Measurements from ENCODE around the gene INPP4B. TPM values are rescaled to one million over a fixed set of nuclear protein-coding genes. Genes with fewer than 3 reads are reported as not detected.
"Not testable (repeated sequence)": the region's sequence is repeated elsewhere in the genome, so short reads cannot be mapped to it uniquely, and the experiment has no call there.

INPP4B gene
- total RNA-seq, 2 experiments from 2014 or later: 42.9 to 44.0 TPM

DNA sequence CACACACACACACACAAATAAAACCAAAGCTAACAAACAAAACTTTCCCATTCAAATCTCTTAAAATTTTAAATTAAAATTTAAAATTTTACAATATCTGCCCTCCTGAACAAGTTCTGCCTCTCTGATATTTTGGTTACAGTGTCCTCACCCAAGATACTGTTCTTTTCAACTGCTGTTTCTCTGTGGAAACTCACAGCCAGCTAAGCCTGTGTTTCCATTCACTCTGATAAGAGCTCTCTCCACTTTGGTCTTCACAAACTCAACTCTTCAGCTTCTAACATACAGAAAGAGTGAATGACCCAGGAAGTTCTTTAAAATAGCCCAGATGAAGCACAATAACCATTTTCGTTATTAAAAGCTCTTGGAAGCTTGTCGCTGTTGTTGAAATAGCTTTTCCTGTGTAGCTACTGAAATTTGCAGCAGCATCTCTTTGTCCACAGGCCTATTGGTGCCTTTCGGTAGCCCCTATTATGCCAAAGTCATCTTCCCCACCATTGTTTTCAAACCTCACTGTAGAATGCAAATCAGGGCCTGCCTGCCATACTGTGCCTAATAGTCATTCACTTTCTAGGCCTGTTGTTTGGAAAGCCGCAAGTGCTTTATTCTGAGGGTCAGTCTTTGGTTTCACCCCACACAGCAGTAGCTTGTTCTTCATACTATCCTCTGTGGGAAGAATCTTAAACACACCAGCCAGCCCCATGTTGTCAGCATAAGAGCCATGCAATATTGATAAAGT lies 19.4 kb downstream of the INPP4B start:
- ChIA-PET CTCF (no interaction called here), POLR2A (no interaction called here)

DNA sequence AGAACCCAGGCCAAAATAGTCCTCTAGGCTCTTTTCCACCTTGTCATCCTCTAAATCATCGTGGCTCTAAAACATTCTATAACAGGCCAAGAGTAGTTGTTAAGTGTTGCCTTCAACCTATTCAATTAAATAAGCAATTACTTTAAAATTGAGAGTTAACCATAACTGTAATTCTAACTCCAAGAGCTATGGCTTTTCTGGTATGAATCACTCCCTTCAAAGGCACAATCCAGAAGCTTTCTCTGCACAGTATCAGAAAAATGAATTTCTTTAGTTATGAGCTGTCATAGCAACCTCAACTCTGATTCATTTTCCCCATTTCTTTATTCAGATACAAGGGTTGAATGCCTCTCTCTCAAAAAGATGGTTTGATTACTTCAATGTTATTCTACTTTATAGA lies 21.7 kb downstream of the INPP4B start:
- CTCF ChIA-PET: no interaction called here
- POLR2A ChIA-PET: no interaction called here

DNA sequence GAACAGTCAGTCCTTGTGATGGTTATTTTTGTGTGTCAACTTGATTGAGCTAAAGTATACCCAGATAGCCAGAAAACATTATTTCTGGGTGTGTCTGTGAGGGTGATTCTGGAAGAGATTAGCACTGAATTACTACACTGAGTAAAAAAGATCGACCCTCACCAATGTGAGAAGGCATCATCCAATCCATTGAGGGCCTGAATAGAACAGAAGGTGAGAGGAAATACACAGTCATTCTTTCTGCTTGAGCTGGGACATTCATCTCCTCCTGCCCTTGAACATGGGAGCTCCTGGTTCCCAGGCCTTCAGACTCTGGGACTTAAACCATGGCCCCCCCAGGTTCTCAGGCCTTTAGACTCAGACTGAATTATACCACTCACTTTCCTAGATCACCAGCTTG lies 22.3 kb downstream of the INPP4B start:
- ChIA-PET POLR2A (no interaction called here), CTCF (no interaction called here)

DNA sequence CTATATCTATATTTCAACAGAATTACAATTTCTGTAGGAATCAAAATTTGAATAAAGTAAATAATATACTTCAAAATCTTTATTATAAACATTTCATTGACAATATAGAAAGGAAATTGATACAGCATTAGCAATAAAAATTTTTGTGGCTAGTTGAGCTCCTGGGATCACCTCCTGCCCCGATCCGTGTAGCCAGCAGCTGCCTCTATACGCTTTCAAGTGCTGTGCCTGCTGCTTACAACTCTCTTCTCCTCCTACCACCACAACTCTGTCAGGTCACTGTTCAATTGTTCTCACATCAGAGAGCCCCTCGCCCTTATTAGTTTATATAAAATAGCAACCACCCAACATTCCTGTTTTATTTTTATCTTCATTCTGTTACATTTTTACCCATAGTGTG lies 27.6 kb downstream of the INPP4B start:
- CTCF ChIA-PET: no interaction called here
- POLR2A ChIA-PET: no interaction called here

DNA sequence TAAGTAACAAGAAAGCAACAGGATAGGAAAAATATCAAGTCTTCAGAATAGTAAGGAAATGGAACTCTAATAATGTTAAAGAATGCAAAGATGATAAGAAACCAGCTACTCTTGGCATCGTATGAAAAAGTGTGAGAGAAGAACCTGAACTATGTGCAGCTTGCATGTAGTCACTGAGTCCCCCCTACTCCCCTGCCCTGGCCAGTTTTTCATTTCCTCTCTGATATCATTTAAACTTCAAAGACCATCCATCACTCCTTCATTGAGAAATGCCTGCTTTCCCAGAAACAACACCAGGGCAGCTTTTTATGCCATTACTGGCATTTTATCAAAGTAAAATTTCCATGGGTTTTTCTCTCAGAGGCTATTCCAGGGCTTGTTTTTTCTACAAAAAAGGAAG lies 28.1 kb downstream of the INPP4B start:
- ChIA-PET POLR2A (no interaction called here), CTCF (no interaction called here)

DNA sequence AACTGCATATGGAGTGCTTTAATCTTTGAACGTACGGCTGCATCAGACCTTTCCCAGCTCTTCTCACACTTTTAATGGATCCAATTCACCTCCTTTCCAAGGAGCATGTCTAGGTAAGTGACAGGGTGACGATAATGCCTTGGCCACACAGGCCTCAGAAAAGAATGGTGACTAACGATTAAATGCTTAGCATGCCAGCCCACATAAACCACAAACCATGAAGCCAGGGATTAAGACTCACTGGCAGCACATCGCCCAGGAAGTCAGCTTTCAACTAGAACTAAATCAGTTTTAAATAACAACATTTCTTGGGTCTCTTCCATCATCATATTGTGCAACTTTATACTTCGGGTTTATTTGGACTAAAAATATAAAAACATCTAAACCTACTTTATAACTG lies 28.7 kb downstream of the INPP4B start:
- POLR2A ChIA-PET: no interaction called here
- CTCF ChIA-PET: no interaction called here

DNA sequence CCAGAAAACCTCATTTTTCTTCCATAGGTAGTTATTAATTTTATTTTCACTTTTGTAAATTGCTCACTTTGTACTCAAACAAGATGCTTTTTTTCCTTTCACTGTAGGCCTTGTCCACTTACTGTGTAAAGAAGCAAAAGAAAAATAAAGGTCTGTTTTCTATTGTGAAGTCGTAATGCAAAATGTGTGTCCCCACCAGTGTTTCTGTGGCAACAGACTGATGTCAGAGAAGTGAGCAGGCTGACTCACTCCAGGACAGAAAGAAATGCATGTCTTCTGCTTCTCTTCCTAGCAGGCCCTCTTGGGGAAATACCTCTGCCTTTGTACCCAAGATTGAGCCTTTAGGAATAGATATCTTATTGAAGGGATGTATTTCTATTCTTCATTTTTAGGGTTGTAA lies 30.3 kb downstream of the INPP4B start:
- POLR2A ChIA-PET: no interaction called here

DNA sequence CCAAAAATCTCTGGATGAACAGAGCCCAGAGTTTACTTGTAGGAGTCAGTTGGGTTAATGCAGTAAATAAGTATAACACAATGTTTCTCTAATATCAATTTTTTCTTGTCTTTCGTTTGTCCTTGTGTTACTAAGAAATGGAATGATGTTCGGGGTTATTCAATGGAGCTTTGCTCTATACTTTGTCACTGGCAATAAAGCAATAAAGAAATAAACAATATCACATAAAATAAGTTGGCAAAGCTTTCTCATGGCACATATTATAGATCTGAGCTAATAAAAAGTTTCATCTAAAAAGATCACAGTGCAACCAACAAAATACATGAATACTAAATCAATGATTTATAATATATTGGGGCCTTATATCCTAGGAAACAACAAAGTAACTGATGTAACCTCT lies 32.7 kb downstream of the INPP4B start:
- POLR2A ChIA-PET: no interaction called here
- CTCF ChIA-PET: no interaction called here

More for the DNA sequence above, 30.3 kb downstream of the INPP4B start:
- CTCF ChIA-PET: no interaction called here

DNA sequence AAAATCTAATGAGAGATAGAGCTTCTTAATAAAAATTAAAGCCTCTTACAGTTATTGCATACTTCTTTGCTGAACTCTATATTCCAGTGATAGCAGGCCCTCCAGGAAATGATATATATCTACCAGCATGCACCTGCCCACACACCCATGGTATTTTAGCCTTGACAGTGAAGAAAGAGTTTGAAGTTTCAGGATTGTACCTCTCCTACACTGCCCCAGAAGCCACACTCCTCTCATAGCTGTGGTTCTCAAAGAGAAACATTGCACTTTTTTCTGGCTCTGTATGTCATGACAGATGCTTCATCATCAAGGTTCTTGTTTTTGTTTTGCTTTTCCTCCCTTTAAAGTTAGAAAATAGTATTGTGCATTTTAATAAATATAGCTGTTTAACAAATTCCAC lies 34.0 kb downstream of the INPP4B start:
- ChIA-PET POLR2A (no interaction called here), CTCF (no interaction called here)

DNA sequence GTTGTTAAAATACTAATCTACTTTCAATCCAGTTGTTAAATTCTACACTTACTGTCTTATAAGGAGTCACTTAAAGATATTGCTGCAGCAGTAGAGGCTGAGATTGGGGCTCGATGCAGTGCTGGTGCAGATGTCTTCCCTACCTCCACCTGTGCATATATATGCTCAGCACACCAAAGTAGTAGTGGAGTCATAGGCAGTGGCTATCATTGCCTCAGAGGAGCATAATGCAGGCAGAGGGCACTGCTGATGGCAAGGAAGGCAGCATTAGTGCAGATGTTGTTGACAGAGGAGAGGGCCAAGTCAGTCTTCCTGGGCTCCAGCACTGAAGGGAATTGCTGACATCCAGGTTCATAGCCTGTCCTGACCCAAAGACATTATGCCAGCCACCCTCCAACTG lies 35.1 kb downstream of the INPP4B start:
- POLR2A ChIA-PET: no interaction called here
- CTCF ChIA-PET: no interaction called here

DNA sequence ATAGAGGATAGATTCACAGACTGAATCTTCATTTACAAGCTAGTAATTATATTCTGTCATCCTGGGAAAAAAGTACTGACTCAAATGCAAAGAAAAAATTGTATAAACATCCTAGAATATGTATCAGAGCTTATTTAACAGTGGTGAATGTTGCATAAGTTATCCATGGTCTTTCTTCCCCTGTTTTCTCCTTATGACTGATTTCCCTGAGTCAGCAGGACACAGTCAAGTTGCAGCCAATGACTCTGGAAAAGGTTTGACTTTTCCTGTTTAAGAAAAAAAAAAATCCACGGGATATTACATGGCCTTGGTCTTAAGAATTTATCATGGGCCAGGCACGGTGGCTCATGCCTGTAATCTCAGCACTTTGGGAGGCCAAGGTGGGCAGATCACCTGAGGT lies 36.5 kb downstream of the INPP4B start:
- POLR2A ChIA-PET: no interaction called here
- CTCF ChIA-PET: no interaction called here

DNA sequence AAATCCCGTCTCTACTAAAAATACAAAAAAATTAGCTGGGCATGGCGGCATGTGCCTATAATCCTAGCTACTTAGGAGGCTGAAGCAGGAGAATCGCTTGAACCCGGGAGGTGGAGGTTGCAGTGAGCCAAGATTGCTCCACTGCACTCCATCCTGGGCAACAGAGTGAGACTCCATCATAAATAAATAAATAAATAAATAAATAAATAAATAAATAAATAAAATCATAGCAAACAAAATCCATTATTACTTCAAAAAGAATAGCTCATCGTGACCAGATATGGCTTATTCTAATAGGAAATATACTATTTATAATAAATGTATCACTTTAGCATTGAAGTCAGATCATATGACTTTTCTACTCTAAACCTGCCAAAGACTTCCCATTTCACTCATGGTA lies 42.2 kb downstream of the INPP4B start:
- CTCF ChIA-PET, POLR2A ChIA-PET: not testable (repeated sequence)

DNA sequence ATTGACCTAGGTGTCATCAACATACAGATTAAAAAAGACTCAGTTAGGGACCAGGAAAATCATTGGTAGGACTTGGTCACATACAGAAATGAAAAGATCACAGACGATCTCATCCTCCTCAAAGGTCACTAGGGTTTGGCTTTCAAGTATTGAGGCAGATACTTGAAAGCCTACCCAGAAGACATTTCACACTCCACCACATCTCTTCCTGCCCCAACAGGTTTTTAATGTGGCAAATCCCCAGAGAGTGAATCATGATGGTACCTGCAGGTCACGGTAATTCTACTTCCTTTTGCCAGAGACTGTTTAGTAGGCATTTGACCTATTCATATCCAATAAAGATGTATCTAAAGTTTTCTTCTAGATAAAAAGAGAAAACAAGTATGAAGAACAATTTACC lies 44.1 kb downstream of the INPP4B start:
- ChIA-PET CTCF (no interaction called here), POLR2A (no interaction called here)

DNA sequence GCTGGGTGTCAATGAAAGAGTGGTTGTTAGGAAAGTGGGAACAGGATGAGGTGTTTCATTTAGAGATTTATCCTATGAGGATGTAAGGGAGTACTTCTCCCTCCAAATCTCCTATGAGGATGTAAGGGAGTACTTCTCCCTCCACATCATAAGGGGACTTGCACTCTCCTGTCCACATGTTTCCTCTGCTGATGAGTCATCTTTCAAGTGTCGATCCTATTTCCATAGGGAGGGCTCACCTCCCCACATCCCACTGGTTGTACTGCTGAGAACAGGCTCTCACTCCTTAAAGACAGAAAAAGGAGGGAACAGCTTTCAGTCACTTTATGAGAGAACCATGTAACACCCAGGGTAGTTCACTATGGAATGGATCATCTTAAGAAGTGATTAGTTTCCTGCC lies 65.0 kb downstream of the INPP4B start:
- CTCF ChIA-PET: no interaction called here

DNA sequence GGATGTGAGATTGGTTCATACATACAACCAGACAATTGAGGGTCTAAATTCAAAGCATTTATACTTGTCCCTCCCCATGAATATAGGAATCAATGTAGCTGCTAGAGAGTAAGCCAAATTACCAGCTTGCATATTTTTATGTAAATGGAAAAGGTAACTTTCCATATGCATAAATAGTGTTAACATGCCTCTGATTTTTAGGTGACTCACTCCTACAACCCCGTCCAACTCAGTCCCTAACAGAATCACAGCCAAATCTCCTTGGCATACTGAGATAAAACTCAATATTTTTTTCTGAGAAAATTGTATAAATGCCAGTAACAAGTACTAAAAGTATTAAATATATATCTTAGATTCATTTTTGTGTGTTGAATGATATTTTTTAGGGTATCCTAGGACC lies 67.2 kb downstream of the INPP4B start:
- ChIA-PET POLR2A (no interaction called here), CTCF (no interaction called here)

More for the DNA sequence above, 65.0 kb downstream of the INPP4B start:
- POLR2A ChIA-PET: no interaction called here

DNA sequence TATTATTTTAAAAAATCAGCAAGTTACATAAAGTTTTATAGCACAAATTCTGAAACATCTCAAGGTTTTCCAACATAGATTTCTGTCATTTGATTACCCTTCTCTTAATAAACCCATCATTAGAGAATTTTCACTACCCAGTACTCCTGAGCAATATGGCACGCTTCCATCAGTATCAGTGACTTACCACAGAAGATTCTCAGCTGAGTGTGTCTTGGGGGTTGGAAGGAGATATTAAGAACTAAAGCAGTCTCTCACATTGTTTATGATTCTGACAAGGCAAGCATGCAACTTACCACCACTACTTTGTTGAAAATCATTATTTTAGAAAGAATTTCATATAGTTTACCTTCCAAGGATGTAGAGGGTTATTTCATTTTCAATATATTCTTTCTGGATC lies 67.7 kb downstream of the INPP4B start:
- CTCF ChIA-PET: no interaction called here
- POLR2A ChIA-PET: no interaction called here

DNA sequence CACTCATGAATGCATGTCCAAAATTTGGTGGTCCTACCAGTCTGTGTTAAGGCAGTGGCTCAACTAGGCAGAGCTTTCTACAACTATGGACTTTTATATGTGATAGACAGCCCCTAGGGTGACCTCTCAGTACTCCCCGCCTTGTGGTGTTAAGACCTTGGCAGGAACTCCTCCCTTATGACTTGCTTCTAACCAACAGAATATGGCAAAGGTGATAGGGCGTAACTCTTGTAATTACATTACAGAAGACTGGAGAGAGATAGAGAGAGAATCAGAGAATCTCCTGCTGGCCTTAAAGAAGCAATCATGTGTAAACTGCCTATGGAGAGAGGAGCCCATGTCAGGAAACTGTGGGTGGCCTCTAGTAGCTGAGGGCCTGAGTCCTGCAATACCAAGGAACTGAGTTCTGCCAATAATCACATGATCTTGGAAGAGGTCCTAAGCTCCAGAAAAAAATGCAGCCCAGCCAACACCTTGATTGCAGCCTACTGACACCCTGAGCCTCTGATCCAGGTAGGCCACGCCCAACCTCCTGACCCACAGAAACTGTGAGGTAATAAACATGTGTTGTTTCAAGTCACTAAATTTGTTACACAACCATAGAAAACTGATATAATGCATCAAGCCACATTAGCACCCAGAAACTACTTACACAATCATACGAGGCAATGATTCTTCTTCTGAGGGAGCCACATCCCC lies 68.9 kb downstream of the INPP4B start:
- CTCF ChIA-PET: no interaction called here
- POLR2A ChIA-PET: no interaction called here

DNA sequence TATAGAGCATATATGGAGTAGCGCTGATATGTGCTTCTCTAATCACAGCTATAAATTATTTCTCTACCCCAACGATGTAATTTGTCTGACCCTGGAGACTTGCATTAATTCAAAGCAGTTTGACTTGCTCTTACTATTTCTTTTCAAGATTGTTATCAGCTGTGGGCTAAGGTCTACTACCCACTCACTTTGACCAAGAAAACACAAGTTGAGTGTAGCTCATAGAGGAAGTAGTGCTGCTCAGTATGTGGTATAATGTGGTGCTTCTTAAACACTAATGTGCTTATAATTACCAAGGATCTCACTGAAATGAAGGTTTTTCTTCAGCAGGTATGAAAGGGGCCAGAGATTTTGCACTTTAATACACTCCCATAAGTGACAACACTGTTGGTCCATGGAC lies 70.1 kb downstream of the INPP4B start:
- ChIA-PET POLR2A (no interaction called here), CTCF (no interaction called here)

DNA sequence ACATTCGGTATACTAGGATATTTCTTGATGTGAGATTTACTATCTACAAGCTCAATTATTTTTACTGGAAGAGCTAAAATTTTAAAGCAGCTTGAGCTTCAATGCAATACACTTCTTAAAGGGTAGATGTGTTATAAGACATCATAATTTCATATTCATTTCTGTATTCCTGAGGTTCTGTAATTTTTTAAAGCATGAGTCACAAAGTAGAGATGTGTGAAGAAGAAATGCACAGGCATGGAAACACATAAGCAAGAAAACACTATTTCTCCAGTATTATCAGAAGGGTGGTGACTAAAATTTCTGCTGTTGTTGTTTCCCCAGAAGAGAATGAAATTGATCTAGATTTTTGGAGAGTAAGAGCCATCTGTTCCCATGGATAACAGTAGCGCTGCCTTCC lies 72.6 kb downstream of the INPP4B start:
- POLR2A ChIA-PET: no interaction called here
- CTCF ChIA-PET: no interaction called here

DNA sequence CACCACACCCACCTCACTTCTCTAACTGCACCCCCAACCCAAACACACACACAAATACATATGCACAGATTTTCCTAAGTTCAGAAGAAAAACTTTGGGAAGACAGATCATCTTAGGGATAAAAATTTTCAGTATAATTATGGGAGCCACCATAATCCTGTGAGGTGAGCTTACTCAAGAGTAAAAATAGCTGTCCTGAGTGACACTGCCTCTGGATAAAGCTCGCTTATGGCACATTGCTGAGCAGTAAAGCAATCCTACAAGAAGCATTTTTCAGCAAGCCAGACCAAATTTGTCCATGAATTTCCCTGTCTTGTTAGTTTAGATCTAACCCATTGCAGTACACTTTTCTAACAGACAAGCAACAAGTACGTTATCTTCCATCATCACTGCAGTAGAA lies 83.8 kb downstream of the INPP4B start:
- ChIA-PET POLR2A (no interaction called here), CTCF (no interaction called here)

DNA sequence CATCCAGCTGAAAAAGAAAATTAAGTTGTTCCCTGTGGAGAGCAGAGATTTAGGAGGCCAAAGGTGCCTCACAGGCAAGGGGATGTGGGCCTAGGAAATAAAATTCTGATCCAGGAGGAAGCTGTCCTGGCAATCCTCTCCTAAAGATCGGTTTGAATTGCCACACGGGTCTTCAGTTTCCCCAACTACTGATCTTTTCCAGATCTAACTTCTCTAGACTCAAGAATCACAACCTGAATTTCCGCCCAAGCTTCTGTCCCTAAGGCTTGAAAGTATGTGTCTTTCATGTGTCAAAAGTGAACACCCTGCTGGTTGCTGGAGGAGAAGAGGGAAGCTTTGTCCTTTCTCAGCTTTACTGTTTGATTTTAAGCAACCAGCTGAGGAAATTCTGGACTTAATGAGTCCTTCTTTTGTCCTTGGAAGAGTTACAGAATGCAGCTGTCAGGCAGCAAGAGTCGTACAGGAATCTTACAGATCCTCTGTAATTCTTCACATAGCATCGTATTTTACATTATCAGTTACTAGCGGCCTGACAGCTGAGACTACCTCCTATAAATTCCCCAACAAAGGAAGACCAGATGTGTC lies 93.8 kb downstream of the INPP4B start:
- POLR2A ChIA-PET: no interaction called here
- CTCF ChIA-PET: no interaction called here

Measured in activated CD8-positive, alpha-beta memory T cell treated with anti-CD3 and anti-CD28 coated beads for 36 hours (primary cell).